Fibroblast of lung (primary cell): ENCODE data around the gene PPFIBP2. TPM values are rescaled to one million over a fixed set of nuclear protein-coding genes. Genes with fewer than 3 reads are reported as not detected.

Experiments
- DNase-seq, 2 donors: peaks; one replicate each; pipeline versions ENCODE4 v3.0.0 to v3.0.0-alpha.2; 2010; ENCODE audit warnings: low read depth in 2 of 2
- H2AFZ ChIP-seq: 2 replicates; pipeline ENCODE4 v1.5.1; 2012; ENCODE audit warnings: low read length, control low read depth, inconsistent platforms
- H3K27ac ChIP-seq: 2 replicates; pipeline ENCODE4 v1.5.1; 2011; ENCODE audit warnings: low read length, control low read depth; ENCODE audit not compliant: insufficient read depth
- H3K27me3 ChIP-seq: 2 replicates; pipeline ENCODE4 v1.5.1; 2011; ENCODE audit warnings: mild to moderate bottlenecking, low read length; ENCODE audit not compliant: control insufficient read depth, insufficient read depth
- H3K36me3 ChIP-seq: 2 replicates; pipeline ENCODE4 v1.5.1; 2011; ENCODE audit warnings: low read length; ENCODE audit not compliant: control insufficient read depth, insufficient read depth
- H3K4me1 ChIP-seq: 2 replicates; pipeline ENCODE4 v1.5.1; 2011; ENCODE audit warnings: low read length; ENCODE audit not compliant: control insufficient read depth, insufficient read depth; ENCODE audit errors: extremely low read depth
- H3K4me2 ChIP-seq: 2 replicates; pipeline ENCODE4 v1.5.1; 2011; ENCODE audit warnings: low read length, control low read depth; ENCODE audit not compliant: insufficient read depth; ENCODE audit errors: extremely low read depth
- H3K4me3 ChIP-seq, 4 experiments: fragments of 200-600 bp in 1 of 4; sonication (generic) in 1 of 4; replicated peaks in 1 of 4; 2 replicates each; pipeline ENCODE4 v1.5.1; 2011 to 2016; ENCODE audit warnings: low read length in 4 of 4, low read depth in 3 of 4, mild to moderate bottlenecking in 3 of 4, control low read depth in 2 of 4, inconsistent platforms in 1 of 4, mixed read lengths in 1 of 4; ENCODE audit not compliant: insufficient read depth in 1 of 4; ENCODE audit errors: control extremely low read depth in 1 of 4
- H3K79me2 ChIP-seq: 2 replicates; pipeline ENCODE4 v1.5.1; 2012; ENCODE audit warnings: mild to moderate bottlenecking, low read length, inconsistent platforms; ENCODE audit not compliant: control insufficient read depth, insufficient read depth
- H3K9ac ChIP-seq: 2 replicates; pipeline ENCODE4 v1.5.1; 2011; ENCODE audit warnings: mild to moderate bottlenecking, low read length, control low read depth; ENCODE audit not compliant: insufficient read depth
- H3K9me3 ChIP-seq: 2 replicates; pipeline ENCODE4 v1.5.1; 2012; ENCODE audit warnings: low read depth, low read length; ENCODE audit not compliant: control insufficient read depth, insufficient read depth
- H4K20me1 ChIP-seq: 2 replicates; pipeline ENCODE4 v1.5.1; 2011; ENCODE audit warnings: low read length; ENCODE audit not compliant: control insufficient read depth, insufficient read depth; ENCODE audit errors: extremely low read depth
- EZH2 ChIP-seq: IDR thresholded peaks from 2 replicates; pipeline ENCODE4 v1.5.1; 2012; ENCODE audit warnings: low read length, control low read depth, mild to moderate bottlenecking; ENCODE audit errors: missing control alignments
- polyA plus RNA-seq, 2 donors: library from polyadenylated mRNA; depleted of rRNA in 1 of 2; stranded (reverse) in 1 of 2; unstranded in 1 of 2; fragments of >200 nt; gene quantifications; 2 replicates each; pipeline ENCODE4 v1.2.1, GENCODE V29; 2011 to 2012; ENCODE audit warnings: missing spikeins in 1 of 2
- total RNA-seq: library from RNA; depleted of rRNA; stranded (reverse); fragments of >200 nt; gene quantifications from 2 replicates; pipeline ENCODE4 v1.2.1, GENCODE V29; 2014
- TF ChIP-seq, protein P1 (sequence below), 2 donors: IDR thresholded peaks in 1 of 2; conservative IDR thresholded peaks in 1 of 2; 1 replicate in 1 of 2; 2 replicates in 1 of 2; pipeline ENCODE4 v1.5.1; 2011 to 2012; ENCODE audit warnings: low read length in 2 of 2, control low read depth in 1 of 2, inconsistent platforms in 1 of 2, low read depth in 1 of 2, mild to moderate bottlenecking in 1 of 2

Gene PPFIBP2
- total and polyA plus RNA-seq, 2 donors (not counting 1 experiment from before 2014, with no cell fraction given) = 11.4 to 38.8 TPM

DNA sequence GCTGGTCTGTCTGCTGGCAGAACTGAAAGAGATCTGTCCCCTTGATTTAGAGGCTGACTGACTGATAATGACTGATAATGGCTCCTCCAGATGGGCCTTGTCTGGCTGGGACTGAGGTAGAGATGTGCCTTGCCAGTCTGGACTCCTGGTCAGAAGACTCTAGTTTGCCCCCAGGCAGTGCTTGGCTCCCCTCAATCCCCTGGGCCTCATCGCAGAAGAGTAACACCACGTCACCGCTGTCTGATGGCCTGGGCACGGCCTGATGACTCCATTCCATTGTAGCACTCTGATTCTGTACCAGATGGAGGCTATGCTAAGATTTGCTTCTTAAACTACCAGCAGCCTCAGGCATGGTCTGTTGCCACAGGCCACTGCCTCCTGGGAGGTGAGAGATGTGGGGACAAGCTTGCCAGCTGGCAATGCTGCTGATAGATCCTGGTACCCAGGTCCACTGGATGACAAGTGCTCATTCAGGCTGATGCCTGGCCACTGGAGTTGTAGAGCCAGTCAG, 140.5 kb downstream of the PPFIBP2 start:
- Histone ChIP-seq H3K4me1 (no peaks in the 10 kb centered on the region), H3K27me3 (no peaks in the 10 kb centered on the region), H2AFZ (no peak overlapping the region), H3K9ac (no peak overlapping the region), H3K36me3 (no peaks in the 10 kb centered on the region), H3K4me2 (no peak overlapping the region), H3K9me3 (no peaks in the 10 kb centered on the region), H3K4me3 (no peak overlapping the region), H3K27ac (no peak overlapping the region), H4K20me1 (no peaks in the 10 kb centered on the region), H3K79me2 (no peaks in the 10 kb centered on the region)
- DNase-seq = no peak
- TF ChIP-seq EZH2 = no peak
- TF ChIP-seq, protein P1, sequence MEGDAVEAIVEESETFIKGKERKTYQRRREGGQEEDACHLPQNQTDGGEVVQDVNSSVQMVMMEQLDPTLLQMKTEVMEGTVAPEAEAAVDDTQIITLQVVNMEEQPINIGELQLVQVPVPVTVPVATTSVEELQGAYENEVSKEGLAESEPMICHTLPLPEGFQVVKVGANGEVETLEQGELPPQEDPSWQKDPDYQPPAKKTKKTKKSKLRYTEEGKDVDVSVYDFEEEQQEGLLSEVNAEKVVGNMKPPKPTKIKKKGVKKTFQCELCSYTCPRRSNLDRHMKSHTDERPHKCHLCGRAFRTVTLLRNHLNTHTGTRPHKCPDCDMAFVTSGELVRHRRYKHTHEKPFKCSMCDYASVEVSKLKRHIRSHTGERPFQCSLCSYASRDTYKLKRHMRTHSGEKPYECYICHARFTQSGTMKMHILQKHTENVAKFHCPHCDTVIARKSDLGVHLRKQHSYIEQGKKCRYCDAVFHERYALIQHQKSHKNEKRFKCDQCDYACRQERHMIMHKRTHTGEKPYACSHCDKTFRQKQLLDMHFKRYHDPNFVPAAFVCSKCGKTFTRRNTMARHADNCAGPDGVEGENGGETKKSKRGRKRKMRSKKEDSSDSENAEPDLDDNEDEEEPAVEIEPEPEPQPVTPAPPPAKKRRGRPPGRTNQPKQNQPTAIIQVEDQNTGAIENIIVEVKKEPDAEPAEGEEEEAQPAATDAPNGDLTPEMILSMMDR (conservative IDR thresholded peaks at IDR 0.05 in 1 of 2, IDR thresholded peaks at IDR 0.05 in 1 of 2; ENCODE audit: low read depth in 1 of 2, low read length in 2 of 2) = no peak

DNA sequence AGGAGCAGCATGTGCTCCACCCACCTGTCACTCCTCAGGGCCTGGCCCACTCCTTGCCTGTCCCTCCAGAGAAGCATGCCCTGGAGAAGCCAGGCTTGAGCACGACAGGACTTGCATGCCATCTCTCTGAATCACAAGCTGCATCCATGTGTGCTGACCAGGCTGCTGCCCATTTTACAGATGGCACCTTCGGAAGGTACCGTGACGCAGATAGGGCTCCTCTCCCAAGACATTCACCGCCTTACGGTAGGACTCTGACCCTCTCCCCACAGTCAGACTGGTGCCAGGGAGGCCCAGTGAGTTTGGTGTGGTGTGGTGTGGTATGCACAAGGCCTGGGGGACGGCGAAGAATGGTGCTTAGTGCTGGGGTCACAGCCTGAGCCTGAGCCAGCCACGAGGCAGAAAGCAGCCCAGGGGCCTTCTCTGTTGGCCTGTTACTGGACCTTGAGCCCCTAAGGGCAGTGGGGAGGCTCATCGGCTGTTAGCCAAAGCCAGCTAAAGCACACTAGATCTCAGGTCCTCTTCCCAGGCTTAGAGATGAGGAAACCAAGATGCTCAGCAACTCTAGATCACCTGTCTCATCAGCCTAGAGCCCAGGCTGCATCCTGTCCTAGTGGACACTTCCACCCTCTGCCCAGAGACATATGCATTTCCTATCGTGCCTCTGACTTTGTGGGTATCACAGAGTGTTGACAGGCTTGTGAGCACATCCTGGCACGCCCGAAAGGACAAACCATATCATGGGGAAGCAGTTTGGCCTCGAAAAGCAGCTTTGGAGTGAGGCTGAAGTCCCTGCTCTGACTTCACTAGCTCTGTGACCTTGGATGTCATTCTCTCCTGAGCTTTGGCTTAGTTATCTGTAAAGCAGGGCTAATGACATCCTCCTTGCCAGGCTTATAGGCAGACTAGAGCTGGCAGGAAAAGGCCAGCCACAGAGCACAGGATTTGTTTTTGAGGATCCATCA, 141.7 kb downstream of the PPFIBP2 start:
- Histone ChIP-seq H2AFZ (no peak overlapping the region), H3K27me3 (no peaks in the 10 kb centered on the region), H3K36me3 (no peaks in the 10 kb centered on the region), H3K79me2 (no peaks in the 10 kb centered on the region), H3K9me3 (no peaks in the 10 kb centered on the region), H3K4me3 (no peak overlapping the region), H3K4me1 (no peaks in the 10 kb centered on the region), H3K9ac (no peak overlapping the region), H3K4me2 (no peak overlapping the region), H4K20me1 (no peaks in the 10 kb centered on the region), H3K27ac (no peak overlapping the region)
- DNase-seq = no peak
- no peak for TF ChIP-seq EZH2
- TF ChIP-seq, protein P1 (conservative IDR thresholded peaks at IDR 0.05 in 1 of 2, IDR thresholded peaks at IDR 0.05 in 1 of 2; ENCODE audit: low read depth in 1 of 2, low read length in 2 of 2) = no peak

DNA sequence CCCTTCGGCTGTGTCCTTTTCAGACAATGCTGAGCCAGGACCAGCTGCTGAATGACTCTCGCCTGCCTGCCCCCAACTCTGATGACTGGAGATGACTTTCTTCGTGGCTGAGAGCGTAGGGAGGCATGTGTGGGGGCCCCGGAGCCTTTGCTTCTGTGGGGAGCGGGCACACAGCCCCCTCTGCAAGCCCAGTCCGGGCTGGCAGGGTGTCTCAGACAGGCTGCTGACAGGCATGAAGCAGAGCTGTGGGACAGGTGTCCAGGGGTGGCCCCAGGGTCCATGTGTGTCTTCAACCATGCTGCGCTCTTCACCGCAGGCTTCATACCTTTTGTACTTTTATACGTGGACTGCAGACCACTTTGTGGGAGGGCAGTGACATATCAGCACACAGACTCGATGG, 142.9 kb downstream of the PPFIBP2 start:
- no peaks in the 10 kb centered on the region for H4K20me1 ChIP-seq
- no peaks in the 10 kb centered on the region for H3K36me3 ChIP-seq
- DNase-seq = no peak
- H3K27me3 ChIP-seq = no peaks in the 10 kb centered on the region
- no peak for TF ChIP-seq EZH2
- TF ChIP-seq, protein P1 (conservative IDR thresholded peaks at IDR 0.05 in 1 of 2, IDR thresholded peaks at IDR 0.05 in 1 of 2; ENCODE audit: low read depth in 1 of 2, low read length in 2 of 2) = no peak
- H3K27ac ChIP-seq = no peak overlapping the region
- no peak overlapping the region for H3K4me2 ChIP-seq
- no peaks in the 10 kb centered on the region for H3K9me3 ChIP-seq
- no peaks in the 10 kb centered on the region for H3K79me2 ChIP-seq
- H3K9ac ChIP-seq = no peak overlapping the region
- no peak overlapping the region for H2AFZ ChIP-seq
- no peaks in the 10 kb centered on the region for H3K4me1 ChIP-seq
- no peak overlapping the region for H3K4me3 ChIP-seq
